NCI-H526 (cell line): ENCODE measurements around the gene CWC27.
"Not testable (repeated sequence)": the region's sequence is repeated elsewhere in the genome, so short reads cannot be mapped to it uniquely, and the experiment has no call there.

Source experiments
- DNase-seq, 2 experiments: peaks; one replicate each; lab custom pipeline; 2025; lab: John Stamatoyannopoulos, UW

CWC27 gene

GRCh38 chr5:64923151-64923685 lies 154.5 kb downstream of the CWC27 start:
- DNase-seq = no peak

- no peak for DNase-seq
Observed at GRCh38 chr5:64925123-64925522, 156.4 kb downstream of the CWC27 start.

- DNase-seq = no peak
Observed at GRCh38 chr5:64929833-64930232, 161.1 kb downstream of the CWC27 start.

- no peak for DNase-seq
Observed at GRCh38 chr5:64930672-64931318, 162.1 kb downstream of the CWC27 start.

GRCh38 chr5:64939422-64939771 lies 170.7 kb downstream of the CWC27 start:
- not testable (repeated sequence) for DNase-seq

GRCh38 chr5:64939772-64940510 lies 171.2 kb downstream of the CWC27 start:
- DNase-seq = peak in 1 of 2 experiments; percentile 50

- DNase-seq = no peak
Observed at GRCh38 chr5:64942460-64942859, 173.7 kb downstream of the CWC27 start.

GRCh38 chr5:64944868-64945267 lies 176.1 kb downstream of the CWC27 start:
- no peak for DNase-seq

GRCh38 chr5:64947031-64947430 lies 178.3 kb downstream of the CWC27 start:
- DNase-seq = peak; percentile 62 to 65

GRCh38 chr5:64947801-64948200 lies 179.1 kb downstream of the CWC27 start:
- no peak for DNase-seq

GRCh38 chr5:64949331-64949730 lies 180.6 kb downstream of the CWC27 start:
- DNase-seq = no peak

- no peak for DNase-seq
Observed at GRCh38 chr5:64952951-64953673, 184.4 kb downstream of the CWC27 start.

- DNase-seq = no peak
Observed at GRCh38 chr5:64954518-64954917, 185.8 kb downstream of the CWC27 start.

- DNase-seq = peak in 1 of 2 experiments; percentile 4
Observed at GRCh38 chr5:64958757-64959391, 190.1 kb downstream of the CWC27 start.

- no peak for DNase-seq
Observed at GRCh38 chr5:64963278-64963677, 194.5 kb downstream of the CWC27 start.

GRCh38 chr5:64968591-64969110 lies 199.9 kb downstream of the CWC27 start:
- DNase-seq = no peak

GRCh38 chr5:64969578-64969977 lies 200.8 kb downstream of the CWC27 start:
- DNase-seq = no peak

- no peak for DNase-seq
Observed at GRCh38 chr5:64971513-64971912, 202.8 kb downstream of the CWC27 start.

GRCh38 chr5:64971990-64972389 lies 203.3 kb downstream of the CWC27 start:
- DNase-seq = no peak

- DNase-seq = no peak
Observed at GRCh38 chr5:64972591-64972990, 203.9 kb downstream of the CWC27 start.

GRCh38 chr5:64973215-64973614 lies 204.5 kb downstream of the CWC27 start:
- no peak for DNase-seq

GRCh38 chr5:64977779-64978178 lies 209.0 kb downstream of the CWC27 start:
- DNase-seq = no peak
